Fibroblast of skin of right quadriceps (primary cell): ENCODE data around the gene CMTR1.

Experiments
- DNase-seq: peaks from one replicate; pipeline ENCODE4 v3.0.0-alpha.2; 2013

The CMTR1 gene

DNA sequence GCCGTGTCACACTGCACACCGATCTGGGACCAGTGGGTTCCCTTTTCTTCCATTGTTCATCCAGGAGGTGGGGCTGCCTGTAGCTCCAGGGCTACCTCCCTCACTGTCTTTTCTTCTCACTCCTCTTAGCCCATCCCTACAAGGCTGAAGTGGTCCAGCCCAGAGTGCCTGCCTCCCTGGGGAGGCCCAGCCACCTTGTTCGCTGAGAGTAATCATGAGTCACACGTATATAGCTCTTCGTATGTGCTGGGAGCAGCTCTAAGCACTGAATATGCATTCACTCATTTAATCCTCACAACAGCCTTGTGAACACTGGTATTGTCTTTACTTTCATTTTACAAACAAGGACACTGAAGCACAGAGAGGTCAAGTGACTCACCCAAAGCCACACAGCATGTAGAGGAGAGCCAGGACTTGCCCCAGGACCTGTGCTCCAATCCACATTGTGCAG is 81.3 kb downstream of the CMTR1 start:
- peak; percentile 76 for DNase-seq

DNA sequence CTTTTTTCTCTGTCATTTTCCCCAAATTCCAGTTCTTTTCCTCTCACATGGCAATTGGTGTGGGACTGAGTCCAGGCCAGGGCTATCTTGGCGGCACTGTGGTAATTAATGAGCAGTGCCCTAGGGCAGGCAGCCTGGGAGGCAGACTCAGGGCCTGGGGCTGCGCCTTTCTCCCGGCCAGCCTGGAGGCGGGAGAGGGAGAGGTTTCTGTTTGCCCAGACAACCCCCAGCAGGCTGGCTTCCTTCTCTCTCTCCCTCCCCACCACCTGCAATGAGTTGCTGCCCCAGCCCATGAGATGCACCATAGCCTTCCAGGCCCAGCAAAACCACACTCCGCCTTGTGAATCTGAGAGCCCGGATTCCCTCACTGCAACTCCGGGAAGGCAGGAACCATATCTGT is 81.8 kb downstream of the CMTR1 start:
- no peak for DNase-seq

DNA sequence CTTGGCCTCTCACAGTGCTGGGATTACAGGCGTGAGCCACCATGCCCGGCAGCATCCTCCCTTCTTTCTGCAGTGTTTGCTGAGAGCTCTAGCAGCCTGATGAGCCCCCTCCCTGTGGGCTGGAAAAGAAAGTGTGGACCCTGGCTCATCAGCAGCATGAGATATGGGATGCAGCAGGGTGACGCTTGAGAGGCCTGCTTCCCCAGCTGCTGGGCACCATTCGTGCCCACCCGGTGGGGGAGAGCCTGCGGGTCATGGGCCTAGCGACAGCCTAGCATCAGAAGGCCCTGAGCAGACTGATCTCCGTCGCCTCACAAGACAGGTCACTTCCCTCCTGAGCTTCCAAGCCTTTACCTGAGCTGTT is 82.7 kb downstream of the CMTR1 start:
- DNase-seq: no peak

DNA sequence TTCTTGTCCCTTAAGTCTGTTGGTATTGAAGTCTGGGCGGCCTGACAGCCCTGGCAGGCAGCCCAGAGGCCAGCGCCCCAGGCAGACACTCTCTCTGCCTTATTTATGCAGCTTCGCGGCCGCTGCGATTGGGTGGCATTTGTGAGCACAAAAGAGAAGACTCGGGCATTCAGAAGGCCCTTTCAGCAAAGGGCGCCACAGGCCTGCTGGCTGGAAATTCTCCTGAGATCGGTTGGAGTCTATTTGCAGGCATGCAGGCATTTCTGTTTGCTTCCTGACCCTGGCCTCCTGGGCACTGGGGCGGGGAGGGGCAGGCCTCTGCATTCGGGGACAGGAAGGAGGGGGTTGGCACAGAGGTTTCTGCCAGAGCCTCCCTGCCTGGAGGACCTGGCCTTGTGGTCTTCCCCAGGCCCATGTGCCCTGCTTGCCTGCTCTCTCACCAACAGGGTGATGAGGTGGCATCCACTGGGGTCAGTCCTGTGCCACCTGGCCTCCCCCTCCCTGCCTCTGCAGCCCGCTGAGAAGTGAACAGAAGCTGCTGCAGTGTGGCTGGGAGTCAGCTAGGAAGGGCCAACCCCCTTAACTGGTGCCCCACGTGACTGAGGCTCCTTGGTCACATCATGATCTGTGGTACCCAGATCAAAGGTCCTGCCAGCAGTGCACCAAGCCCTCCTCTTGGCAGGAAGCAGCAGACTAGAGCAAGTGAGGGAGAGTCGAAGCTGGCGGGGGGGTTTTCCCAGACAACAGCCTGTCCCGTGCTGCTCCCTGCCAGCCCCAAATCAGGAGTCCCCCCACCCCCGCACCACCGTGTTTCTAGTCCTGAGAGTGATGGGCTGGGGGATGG is 83.3 kb downstream of the CMTR1 start:
- no peak for DNase-seq

DNA sequence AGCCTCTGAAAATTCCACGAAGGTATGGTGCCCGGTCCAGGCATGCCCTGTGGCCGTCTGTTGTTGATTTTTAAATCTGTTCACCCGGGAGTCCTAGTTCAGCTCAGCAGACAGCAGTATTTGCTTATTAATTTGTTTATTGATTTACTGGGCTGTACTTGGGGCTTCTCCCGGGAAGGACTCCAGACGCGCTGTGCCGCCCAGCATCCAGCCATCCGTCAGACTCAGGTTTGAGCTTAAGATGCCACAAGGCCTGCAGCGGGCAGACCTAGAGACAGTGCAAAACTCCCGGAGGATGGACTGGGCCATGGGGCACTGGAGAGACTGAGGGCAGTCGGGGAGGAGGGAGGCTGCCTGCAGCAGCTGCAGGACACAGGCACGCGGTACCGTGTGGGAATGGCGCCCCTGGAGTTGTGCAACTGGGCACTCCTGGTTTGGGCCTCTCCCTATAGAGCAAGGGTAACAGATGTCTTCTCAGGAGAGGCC is 83.9 kb downstream of the CMTR1 start:
- no peak for DNase-seq

DNA sequence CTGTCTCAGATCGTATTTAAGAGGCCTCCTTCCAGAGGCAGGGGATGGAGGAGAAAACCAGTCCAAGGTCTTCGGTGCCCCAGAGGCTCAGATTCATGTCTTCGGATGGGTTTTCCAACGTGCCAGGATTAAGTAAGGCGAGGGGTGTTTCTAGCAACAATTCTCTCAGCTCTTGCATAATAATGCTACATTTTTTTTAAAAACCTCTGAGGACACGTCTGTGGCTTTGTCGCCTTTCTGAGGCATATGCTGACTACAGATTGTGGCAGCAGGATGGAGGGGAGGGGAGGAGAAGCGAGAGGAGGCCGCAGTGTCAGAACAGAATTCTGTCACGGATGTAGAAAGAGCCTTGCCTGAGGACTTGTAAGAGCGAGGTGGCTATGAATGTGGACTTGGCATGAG is 84.4 kb downstream of the CMTR1 start:
- DNase-seq: peak; percentile 48

DNA sequence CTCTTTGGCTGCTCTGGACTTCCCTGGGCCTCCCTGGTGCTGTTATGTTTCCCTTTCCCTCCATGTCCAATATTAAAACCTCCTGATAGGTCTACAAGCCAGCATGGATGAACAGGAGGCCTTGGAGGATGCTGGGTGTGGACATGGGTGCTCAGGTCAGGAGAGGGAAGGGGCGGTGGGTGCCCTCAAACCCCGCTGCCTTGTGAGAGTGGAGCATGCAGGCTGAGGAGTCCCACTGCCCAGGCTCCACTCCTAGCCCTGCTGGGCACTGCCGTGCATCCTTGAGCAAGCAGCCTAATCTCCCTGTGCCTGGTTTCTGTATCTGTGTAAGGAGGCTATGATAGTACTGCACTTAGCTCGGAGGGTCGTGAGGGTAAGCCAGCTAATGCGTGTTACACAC is 85.1 kb downstream of the CMTR1 start:
- no peak for DNase-seq

DNA sequence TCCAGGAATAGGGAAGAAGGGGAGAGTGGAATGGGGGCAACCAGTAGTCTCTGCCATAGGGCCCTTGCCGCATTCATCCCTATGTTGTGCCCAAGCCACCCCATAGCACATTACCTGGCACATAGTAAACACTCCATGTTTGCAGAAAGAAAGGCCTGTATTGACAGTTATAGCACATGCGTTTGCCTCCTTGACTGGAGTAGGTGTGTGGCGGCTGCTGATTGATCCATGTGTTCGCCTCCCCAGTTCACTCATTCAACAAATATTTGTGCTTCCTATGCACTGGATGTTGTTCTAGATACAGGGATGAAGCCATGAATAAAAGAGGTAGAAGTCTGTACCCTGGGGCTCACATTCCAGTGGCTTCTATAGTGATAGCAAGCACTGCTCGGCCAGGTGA is 86.4 kb downstream of the CMTR1 start:
- DNase-seq: no peak

DNA sequence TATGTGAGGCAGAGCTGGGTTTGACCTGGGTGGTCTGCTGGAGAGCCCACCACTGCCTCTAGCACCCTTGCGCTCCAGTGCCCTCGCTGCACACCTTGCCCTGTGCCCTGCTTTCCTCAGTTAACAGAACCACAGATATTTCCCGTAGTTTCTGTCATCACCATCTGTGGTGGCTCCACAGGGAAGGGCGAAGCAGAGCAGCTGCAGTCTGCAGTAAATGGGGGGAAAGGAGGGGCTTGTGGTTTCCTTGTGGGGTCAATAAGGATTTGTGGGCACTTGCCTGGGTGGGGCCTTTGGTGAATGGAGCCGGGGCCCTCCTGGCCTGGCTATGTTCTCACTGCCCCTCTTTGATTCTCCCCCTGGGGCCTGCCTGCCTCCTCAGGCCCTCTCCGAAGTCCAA is 87.9 kb downstream of the CMTR1 start:
- no peak for DNase-seq

DNA sequence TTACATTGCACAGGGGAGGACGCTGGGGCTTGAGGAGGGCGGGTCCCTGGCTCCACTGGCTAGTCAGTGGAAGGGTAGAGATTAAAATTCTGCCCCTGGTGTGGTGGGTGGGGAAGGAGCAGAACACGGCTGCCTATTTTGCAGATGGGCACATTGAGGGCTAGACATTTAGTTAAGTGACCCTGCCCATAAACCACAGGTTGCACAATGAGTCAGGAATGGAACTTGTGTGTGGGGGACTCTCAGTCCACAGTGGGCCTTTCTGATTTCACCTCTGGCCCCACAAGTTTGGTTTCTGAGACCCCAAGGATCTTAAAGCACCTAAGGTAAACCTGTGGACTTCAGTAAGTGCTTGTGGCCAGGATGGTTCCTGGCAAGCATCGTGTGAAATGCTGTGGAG is 88.7 kb downstream of the CMTR1 start:
- DNase-seq: no peak

DNA sequence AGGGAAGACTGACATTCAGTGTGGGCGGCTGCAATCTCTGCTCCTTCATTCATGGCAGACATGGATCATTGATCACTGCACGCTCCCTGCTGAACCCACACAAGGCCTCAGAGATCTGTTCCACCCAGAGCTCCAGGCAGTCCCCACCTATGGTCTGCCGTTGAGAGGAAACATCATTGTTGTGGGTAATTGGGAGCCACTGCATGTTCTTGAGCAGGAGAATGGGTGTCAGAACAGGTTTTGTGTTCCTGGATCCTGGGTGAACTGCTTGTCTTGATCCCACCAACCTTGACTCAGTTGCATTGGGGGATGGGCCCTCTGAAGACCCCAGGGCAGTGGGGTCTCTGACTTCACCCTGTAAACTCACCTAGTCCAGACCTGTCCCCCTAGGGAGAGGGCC is 89.8 kb downstream of the CMTR1 start:
- no peak for DNase-seq

DNA sequence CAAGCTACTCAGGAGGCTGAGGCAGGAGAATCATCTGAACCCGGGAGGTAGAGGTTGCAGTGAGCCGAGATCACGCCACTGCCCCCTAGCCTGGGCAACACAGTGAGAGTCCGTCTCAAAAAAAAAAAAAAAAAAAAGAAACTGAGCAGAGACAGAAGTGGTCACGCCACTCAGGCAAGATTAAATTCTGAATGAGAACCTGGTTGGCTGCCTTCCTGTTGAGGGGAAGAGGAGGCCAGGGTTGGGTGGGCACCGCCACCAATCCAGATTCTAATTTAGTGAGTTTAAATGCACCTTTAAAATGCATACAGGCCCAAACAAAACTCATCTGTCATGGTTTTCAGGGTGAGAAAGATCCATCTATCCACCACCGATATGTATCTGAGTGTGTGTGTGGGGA is 90.4 kb downstream of the CMTR1 start:
- DNase-seq: no peak

DNA sequence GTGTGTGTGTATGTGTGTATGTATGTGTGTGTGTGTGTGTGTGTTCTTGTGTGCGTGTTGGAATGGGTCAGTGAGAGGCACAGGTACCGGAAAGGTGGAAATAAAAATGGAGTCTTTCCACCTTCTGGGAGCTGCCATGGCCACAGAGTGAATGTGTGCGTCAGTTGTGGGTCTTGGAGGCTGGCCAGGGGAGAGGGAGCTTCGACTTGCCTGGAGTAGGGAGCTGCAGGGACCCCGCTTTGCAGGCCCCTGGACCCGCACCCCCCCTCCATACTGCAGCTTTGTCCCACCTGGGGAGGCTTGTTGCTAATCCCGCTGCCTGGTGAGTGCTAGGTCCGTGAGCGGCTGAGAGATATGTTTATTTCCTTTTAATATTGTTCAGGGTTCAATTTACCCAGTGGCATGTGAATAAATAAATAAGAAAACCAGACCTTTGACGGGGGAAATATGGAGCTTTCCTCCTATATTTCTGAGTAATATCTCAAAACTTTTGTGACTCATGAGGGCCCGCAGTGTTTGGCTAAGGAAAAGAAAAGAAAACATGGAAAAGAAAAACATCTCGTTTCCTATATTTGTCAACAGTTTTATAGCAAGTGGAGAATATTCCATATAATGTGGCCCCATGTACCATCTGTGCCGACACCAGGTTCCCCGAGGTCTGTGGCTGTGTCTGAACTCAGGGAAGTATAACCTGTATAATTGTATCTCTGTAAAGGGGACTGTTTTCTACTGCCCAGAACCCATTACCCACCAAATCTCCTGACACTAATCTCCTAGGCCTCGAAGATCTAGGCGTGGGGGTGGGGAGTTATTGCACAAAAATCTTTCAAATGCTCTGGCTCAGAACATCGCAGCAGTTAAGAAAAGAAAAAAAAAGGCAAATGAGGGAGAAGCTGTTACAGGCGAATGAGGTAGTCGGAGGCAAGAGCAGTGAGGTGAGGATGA is 91.3 kb downstream of the CMTR1 start:
- DNase-seq: peak; percentile 44

DNA sequence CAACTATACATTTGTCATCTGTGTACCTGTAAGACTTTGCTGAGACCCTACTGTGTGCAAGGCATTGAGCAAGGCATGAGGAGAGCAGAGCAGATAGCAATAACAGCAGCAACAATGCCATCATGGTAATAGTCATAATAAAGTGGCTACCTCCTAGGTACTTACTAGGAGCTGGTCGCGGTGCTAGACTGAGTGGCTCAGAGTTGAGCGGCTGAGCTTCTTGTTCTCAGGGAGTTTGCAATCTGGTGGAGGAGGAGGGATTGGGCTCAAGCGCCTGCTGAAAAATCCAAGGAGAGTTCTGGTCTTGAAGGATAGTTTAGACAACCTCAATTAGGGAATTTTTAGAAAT is 91.9 kb downstream of the CMTR1 start:
- DNase-seq: no peak

DNA sequence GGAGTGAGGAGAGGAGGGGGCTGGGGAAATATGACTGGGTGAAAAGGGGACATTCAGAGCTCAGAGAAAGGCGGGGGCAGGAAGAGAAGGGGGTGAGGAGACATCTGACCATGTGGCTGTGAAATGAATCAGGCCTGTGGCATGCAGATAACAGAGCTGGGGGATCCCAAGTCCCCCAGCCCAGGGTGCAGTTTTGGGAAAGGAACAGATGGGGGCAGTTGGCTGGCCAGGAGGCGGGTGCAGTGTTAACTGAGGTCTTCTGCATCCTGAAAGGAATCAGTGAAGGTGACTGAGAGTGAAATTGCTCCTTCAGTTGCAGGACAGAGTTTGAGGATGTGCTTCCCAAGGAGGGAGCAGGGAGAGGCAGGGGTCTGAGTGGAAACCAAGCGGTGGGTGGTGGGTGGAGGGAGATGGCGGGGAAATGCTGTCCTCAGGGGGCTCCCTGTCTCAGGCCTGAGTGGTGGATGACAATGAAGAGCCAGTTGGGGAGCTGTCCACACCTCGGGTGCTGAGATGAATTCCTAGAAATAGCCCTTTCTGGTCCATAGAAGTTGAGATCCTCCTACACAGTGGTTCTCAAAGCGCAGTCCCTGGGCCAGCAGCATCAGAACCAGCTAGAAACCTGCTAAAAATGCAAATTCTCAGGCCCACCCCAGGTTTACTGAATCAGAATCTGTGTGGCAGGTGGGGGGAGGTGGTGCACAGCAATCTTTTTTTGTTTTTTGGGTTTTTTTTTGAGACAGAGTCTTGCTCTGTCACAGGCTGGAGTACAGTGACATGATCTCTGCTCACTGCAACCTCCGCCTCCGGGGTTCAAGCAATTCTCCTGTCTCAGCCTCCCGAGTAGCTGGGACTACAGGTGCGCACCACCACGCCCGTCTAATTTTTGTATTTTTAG is 92.7 kb downstream of the CMTR1 start:
- DNase-seq: peak; percentile 38

DNA sequence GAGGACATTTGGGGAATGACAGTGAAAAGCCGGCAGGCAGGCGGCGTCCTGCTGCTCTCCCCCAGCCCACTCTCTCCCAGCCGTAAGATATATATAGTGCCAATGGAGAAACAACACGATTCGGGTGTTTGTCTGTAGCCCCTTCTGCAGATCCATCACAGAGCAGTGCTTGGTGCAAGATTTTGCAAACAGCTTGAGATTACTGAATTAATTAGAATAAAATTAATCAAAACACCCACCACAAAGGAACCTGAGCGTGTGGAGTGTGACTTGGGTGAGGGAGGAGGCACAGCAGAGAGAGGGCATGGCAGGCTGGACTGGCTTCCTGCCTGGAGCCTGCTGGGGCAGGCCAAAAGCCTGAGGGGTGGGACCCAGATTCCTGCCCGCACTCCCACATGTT is 95.5 kb downstream of the CMTR1 start:
- DNase-seq: no peak

DNA sequence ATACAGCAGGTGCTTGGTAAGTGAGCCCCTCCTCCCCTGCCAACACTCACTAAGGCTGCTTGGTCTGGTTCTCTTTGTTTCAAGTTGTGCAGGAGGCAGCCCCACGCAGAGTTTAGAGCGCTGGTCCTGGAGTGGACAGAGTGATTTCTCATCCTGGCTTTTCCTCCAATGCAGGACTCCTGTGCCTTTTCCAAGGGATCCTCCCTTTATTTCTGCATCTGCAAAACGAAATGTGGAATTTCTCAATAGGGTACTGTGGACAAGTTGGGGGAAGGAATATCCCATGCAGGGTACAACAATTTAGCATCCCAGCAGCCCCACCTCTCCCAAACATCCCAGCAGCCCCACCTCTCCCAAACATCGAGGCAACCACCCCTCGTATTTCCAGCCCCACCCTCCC is 97.3 kb downstream of the CMTR1 start:
- DNase-seq: no peak

DNA sequence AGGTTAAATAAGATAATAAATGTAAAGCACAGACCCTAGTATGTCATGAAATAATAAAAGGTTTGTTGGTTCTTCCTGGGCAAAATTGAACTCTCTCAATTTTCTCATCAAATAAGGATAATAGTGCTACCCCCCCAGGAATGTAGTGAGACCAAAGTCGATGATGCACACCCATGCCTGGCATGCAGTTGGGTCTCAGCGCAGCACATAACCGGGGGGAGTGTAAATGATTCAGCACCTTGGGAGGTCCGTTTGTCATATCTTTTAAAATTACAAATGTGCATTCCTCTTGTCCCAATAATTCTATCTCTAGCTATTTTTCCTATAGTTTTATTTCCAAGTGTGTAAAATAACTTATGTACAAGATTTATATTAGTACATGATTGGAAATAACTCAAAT is 98.0 kb downstream of the CMTR1 start:
- peak; percentile 79 for DNase-seq
